Measurements from ENCODE around the gene ALOX15B.

DNA sequence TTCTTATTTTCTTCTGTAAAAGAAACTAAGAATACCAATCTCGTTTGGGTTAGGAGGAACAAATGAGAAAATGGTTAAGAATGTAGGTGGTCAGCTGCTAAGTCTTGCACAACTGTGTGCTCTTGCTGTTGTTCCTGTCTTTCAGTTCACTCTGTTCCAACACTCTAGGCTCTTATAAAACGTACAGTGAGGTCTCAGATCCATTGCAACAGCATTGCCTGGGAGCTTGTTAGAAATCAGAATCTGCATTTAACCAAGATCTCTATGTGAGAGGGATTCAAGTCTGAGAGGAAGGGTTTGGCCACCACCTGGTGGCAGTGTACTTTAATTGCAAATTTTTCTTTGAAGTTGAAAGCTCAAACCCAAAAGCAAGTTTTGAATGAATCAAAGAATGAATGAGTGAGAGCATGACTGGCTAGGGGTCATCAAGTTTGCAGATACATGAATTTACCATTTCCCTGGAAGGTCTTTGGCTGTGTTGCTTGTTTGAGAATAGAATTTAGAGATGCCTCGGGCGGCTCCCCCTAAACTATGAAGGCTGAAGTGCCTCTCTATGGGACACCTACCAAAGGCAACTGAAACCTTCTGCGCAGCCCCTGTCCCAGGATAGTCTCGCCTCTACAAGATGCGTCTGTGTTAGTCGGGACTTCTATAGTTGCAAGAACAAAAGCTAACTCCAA lies 2.5 kb downstream of the ALOX15B start:
- TF ChIP-seq CTCF (IDR thresholded peaks at IDR 0.05; ENCODE audit: low read depth, low read length) (peak; percentile 66), EZH2phosphoT487 (IDR thresholded peaks at IDR 0.05; ENCODE audit: low read depth) (no peak)
